Stimulated activated CD8-positive, alpha-beta memory T cell treated with anti-CD3 and anti-CD28 coated beads, Interleukin-7, amount 100 ng/mL, for 4 hours (primary cell): ENCODE measurements around the gene GNG7.

Source experiments
- DNase-seq, 2 donors: peaks; one replicate each; pipeline ENCODE4 v3.0.0-alpha.2; 2020; ENCODE audit warnings: low read depth in 2 of 2

The GNG7 gene

DNA sequence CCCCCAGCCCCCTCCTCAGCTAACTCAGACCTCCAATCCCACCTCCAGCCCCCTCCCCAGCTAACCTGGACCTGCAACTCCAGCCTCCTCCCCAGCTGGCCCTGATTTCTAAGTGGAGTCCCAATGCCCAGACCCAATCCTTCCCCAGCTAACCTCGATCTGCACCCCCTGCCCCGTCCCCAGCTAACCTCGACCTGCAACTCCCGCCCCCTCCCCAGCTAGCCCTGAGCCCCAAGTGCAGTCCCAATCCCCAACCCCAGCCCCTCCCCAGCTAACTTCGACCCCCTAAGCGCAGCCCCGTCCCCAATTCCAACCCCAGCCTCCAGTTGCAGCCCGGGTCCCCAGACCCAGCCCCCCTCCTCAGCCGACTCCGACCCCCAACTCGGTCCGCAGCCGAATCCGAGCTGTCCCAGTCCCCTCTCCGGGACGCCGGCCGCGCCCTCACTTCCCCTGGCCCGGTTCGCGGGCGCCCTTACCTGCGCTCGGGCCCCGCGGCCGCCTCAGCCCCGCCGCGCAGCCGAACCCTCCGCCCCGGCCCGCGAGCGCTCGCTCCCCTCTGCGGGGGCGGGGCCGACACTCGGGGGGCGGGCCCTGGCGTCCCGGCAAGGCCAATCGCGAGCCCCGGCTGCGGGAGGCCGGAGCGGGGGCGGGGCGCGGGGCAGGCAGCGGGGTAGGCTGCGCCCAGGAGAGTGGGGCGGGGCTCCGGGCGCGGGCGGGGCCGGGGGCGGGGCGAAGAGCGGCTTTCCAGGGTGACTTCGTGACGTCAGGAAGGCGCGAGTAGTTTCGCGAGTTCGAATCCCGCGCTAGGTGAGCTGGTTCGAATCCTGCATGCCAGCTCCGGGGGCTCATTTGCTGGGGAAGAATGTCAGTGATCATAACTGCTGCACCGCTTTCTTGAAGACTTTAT is at the start of gene GNG7:
Gene GNG7, minus strand, starts transcription at position 525 of the 907 bp plus-strand sequence. CDS start 182,006 bp downstream, outside the sequence.
- peak; percentile 82 to 94 for DNase-seq

DNA sequence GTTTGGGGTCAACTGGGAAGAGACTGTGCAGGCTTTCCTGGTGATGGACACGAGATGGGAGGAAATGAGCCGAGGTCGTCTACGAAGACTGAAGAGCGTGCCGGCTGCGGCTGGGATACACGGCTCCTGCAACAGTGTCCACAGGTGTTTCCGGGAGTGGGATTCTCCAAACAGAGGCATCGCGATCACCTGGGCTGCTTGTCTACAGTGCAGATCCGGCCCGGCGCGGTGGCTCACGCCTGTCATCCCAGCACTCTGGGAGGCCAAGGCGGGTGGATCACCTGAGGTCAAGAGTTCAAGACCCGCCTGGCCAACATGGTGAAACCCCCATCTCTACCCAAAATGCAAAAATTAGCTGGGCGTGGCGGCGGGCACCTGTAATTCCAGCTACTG is 48.9 kb upstream of the GNG7 start:
- DNase-seq: no peak

DNA sequence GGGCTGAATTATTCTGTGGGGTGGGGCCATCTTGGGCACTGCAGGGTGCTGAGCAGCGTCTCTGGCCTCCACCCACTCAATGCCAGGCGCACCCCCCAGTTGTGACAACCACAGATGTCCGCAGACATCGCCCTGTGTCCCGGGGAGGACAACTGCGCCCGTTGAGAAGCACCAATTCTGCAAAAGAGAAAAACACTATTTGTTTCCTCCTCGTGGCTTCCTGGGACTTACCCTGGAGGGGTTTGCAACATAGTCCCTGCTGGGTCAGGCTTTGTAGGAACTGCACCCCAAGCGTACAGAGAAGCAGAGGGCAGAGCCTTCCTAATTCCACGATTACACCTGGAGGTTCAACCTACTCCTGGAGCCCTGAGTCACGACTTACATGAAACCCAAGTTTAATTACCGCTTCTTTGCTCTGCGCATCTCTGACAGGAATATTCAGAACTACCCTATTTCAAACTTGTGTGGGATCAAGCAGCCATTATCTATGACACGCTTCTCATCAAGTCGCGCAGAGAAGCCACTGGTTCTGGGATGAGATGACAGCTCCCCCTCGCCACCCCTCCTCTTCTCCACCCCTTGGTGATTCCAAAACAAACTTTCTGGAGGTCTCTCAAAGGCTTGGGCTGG is 48.4 kb upstream of the GNG7 start:
- DNase-seq: no peak

DNA sequence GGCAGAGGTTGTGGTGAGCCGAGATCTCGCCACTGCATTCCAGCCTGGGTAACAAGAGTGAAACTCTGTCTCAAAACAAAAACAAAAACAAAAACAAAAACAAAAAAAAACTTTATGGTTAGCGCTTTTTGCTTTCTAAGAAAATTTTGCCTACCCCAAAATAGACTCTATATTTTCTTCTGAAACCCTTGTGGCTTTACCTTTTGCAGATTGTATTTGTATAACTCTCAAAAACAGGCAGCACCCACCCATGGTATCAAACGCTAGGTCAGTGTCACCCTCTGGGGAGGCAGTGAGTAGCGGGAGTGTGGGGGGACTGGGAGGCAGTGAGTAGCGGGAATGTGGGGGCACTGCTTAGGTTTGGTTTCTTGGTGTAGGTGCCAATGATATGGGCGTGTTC is 44.9 kb upstream of the GNG7 start:
- DNase-seq: no peak

DNA sequence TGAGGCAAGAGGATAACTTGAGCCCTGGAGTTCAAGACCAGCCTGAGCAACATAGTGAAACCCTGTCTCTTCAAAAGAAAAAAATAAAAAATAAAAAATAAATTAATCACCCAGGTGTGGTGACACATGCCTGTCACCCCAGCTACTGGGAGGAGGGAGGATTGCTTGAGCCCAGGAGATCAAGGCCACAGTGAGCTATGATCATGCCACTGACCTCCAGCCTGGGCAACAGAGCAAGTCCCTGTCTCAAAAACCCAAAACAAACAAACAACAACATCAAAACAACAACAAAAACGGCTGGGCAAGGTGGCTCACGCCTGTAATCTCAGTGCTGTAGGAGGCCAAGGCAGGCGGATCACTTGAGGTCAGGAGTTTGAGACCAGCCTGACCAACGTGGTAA is 41.6 kb upstream of the GNG7 start:
- DNase-seq: no peak

DNA sequence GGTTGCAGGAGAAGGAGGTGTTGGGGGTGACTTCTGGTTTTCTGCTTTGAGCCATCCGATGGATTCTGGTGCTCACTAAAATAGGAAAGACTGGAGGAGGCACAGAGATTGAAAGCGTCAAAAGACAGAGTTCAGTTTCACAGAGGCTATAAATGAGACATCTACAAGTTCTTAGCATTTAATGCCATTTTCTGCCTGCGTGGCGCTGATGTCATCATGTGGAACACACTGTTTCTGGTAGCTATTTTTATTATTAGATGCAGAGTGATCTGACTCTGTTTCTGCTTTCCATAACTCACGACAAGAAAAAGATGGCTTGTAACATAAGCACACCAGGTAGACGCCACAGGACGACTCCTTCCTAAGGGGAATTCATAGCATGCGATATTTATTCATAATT is 40.6 kb upstream of the GNG7 start:
- no peak for DNase-seq

DNA sequence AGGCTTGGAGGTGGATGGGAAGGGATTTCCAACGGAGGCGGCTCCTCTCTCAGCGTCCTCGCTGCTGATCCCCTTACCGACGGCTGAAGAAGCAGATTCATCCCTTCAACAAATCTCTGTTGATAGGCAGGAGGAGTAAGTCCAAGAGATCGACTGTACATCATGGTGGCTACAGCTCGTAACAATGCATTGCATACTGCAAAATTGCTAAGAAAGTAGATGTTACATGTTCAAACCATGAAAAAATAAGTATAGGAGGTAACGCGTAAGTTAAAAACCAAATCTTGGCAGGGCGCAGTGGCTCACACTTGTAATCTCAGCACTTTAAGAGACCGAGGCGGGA is 37.8 kb upstream of the GNG7 start:
- DNase-seq: no peak

DNA sequence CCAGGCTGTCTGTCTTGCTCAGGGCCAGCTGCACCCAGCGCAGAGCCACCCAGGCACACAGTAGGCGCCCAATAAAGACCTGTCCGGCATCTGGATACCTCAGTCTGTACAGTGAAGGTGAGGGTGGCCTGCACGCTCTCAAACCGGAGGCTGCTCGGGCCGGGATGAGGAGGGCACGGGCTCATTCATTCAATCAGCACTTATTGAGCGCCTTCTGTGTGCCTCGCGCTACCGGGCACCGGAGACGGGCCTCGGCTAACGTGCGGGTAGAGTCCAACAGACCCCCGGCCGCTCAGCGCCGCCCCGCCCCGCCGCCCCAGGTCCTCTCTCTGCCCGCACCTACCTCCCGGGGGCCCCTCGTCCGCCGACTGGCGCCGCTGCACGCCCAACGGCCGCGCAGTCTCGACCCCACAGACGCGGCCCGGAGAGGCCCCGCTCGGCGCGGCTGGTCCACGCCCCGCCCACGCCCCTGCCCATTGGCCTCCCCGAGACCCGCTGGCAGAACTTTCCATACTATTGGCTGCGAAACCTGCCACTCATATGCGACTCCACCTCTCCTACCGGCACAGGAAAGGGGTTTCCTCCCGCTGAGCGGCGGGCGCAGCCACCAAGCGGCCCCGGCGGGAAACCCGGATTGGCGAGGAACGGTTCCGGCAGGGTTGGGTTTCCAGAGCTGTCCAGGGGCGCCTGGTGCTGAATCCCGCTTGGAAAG is 37.3 kb upstream of the GNG7 start, which contains the start of gene SLC39A3:
Gene SLC39A3, minus strand, starts transcription at position 416 of the 712 bp plus-strand sequence. CDS start 2,760 bp downstream, outside the sequence.
- peak; percentile 97 to 99 for DNase-seq

DNA sequence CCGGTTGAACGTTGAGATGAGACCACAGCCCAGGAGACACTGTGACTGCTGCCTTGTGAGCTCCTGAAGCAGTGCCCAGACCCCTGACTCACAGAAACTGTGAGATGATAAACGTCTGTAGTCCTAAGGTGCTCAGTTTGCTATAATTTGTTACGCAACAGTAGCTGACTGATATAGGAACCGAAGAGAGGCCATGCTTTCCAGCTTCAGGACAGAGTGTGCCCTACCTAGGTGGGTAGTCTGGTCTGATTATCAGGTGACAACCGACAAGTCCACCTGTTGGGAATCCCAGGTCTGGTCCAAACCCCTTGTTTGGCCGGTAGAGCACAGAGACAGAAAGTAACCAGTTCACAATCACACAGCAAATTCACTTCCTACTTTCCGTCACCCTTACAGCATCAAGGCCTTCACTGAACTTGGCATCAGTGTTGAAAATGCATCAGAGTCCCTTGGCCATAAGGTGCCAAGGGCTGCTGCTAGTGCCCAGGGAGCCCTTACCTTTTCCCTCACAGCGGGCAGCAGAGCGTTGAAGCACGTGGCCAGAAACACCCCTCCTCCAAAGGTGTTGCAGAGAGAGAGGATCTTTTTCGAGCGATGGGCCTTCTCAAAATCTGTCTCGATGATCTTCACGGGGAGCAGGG is 34.2 kb upstream of the GNG7 start:
- no peak for DNase-seq

DNA sequence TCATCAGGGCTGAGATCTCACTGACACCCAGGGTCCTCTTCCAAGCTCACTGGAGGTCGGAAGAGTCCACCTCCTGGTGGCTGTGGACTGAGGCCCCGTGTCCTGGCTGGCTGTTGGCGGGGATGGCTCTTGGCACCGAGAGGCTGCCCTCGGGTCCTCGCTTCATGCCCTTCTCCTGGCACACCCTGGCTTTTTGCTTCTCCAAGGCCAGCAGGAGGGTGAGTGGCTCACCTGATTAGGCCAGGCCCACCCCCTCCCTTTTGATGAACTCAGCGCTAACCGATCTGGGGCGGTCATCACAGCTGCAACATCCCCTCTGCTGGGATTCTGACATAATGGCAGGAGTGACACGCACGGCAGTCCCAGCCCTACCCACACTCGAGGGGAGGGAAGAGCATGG is 32.9 kb upstream of the GNG7 start:
- no peak for DNase-seq

DNA sequence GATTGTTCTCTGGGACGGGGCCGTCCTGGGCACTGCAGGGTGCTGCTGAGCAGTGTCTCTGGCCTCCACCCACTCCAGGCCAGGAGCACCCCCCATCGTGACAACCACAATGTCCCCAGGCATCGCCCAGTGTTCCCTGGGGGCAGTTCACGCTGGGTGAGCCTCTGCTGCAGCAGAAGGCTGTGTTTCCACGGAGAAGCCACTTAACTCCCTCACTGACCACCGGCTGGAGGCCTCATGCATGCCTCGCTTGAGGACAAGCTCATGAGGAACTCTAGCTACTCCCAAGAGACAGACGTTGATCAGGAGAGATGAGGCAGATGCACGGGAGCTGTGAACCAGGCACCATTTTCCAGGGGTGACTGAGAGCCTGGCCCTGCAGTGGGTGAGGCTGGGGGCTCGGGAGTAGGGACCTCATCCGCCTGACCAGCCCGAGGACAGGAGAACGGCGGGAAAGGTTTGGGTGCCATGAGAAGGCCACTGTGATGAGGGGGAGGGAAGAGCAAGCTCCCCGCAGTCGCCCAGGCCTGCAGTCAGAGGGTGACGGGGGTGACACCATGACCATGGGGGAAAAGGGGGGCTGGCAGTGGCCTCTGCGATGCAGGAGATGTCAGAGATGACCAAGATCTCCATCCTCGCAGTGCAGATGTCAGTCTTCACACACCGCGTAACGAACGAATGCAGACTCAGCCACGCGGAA is 32.2 kb upstream of the GNG7 start:
- DNase-seq: no peak

DNA sequence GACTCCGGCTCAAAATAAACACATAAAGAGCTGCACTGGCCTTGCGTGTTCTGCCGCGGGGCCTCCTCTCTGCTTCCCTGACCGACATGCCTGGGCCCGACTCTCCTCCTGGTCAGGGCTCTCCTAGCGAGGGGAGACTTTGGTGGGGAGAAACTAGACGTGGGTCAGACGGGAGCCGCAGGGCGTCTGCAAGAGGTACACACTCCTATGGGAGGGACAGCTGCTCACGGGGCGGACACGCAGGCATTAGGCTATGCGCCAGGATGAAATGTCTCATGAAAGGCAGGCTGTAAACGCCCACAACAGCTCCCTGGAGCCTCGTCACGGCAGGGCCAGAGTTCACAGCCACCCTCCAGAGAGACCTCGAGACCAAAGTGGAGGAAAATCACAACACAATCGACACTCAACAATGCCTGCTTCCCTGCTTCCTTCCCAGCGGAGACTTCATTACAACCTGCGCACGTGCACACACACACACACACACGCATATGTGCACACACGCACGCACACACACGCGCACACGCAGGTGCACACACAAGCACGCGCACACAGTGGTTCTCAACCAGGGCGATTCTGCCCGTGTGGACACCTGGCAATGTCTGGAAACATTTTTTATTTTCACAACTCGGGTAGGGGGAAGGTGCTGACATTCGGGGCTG is 31.6 kb upstream of the GNG7 start:
- DNase-seq: no peak

DNA sequence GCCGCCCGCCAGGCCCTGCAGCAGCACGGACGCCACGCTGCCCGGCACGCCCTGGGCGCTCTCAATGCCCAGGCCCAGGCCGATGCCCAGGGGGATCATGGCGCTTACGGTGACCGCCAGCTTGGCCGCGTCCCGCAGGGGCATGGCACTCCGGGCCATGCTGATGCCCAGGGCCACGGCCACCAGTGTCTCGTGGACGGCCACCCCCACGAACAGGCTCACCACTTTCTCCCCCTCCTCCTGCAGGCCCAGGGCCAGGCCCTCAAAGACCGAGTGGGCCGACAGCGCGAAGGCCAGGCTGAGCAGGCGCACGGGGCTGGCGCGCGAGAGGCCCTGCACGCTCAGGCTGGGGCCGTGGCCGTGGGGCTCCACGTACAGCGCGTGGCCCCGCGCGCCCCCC is 30.4 kb upstream of the GNG7 start:
- no peak for DNase-seq

DNA sequence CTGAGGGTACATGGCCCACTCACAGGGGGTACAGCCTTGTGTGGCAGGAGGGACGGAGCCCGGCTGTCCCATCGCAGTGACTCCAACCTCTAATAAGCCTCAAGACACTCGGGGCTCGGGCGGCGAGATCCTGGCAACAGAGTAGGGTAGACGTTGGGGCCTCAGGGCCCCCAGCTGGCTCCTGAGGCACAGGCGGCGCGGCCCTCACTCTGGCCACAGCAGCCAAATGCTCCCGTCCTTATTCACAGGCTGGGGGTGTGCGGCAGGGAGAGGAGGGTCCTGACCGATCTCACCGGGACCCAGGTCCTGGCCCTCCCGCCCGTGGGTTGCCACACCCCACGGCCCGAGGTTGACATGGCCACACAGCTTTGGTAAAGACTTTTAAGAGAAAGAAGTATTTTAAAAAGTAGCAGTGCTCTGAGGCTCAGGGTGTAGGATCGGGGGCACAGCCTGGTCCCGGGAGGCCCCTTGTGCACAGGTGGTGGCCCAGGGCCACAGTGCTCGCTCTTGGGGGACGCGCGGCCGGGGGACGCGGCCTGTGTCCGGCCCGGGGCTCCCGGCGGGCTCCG is 29.7 kb upstream of the GNG7 start:
- DNase-seq: no peak

DNA sequence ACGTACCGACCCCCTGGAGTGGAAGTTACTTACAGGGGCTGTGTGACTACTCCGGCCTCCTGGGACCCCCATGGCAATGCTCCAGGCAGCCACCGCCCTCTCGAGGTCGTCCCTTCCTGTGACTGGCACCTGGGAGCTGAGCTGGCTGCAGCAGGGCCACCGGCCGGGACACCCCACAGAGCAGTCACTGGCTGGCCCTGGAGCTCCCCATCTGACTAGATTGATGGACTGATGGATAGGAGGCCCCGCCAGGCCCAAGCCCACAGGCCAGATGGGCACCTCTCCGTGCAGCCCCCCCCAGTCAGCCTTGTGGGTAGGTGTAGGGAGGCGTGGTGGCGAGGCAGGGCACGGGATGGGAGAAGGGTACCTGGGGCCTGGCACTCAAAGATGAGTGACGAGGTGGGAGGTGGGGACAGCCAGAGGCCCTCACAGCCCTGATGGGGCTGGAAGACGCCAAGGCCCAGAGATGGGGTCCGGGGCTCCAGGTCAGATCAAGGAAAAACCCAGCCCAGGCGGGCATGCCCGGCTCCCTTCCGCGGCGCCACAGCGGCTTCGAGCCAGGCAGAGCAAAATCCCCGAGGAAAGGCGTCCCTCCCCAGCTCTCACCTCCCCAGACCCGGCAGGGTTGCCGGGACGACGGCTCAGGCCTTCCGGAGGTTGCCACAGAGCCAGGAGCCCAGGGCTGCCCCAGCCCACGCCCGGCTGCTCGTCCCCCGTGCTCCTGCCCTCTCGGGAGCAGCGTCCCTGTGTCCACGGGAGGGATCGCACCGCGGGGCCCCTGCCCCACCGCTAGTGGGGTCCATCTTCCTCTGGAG is 28.9 kb upstream of the GNG7 start:
- DNase-seq: no peak

DNA sequence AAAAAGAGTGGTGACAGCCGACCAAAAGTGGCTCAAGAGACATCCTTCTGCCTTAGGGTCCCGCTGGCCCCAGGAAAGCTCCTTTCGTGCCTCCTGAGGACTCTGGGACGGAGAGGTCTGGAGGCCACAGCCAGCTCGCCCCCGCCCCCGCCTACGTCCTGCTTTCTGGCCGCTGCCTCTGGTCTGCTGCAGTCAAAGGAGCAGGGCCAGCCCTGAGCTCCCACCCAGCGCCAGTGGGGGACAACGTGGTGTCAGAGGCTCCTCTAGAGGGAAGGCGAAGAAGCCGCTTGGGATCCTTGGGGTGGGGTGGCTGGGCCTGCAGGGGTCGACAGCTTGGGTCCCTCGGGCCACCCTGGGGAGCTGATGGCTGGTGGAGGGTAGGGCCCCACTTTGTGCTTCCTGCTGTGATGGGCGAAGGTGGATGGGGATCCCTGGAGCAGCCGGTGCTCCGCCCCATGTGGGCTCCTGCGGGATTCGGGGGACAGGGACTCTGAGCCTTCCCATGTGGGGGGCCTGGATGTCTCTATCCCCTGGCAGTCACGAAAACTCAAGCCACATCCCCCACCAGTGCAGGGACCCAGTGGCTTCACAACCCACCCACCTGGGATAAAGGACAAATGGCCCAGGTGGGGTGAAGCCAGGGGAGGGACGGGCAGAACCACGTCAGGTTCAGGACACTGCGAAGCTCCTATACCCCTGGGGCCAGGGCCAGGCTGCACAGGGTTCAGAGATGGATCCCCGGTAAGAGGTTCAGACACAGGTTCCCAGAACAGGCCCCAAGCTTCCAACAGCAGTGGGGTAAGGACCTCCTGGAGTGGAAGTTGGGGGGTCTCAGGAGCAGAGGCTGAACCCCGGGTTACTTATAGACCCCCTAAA is 27.7 kb upstream of the GNG7 start:
- DNase-seq: no peak

DNA sequence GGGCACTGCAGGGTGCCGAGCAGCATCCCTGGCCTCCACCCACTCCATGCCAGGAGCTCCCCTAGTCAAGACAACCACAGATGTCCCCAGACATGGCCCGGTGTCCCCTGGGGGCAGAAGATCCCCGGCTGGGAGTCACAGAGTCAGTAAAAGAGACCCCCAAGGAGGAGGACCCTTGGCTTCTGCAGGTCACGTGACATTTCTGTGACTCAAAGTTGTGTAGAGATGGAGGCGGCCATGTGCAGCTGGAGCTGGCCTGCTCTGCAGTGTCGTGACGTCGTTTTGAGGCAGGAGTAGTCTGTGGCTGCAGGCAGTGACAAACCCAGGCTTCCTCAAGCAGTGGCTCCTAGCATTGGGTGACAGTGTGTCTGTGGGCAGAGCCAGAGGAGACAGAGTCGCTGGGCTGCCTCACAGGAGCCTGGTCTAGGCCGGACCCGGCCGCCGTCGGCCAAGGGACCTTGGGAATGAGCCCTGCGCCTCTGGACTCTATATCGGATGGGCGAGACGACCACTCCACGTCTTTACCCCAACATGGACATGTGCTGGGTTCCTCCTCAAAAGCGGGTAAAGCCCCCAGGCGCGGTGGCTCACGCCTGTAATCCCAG is 26.4 kb upstream of the GNG7 start:
- no peak for DNase-seq

DNA sequence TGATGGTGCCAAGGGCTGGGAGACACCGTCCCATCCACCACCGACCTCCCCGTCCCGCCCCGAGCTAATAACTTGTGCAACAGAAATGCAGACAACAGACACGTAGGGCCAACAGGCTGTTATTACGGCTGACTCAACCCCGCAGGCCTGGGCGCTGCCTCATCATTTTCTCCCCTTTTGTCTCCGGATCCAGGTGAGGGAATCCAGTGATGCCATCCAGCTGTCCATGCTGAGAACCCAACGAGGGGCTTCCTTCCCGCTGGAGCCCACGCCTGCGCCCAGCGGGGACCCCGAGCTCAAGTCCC is 25.1 kb upstream of the GNG7 start:
- no peak for DNase-seq
